PFSK-1 (cell line): Measurements from ENCODE around the gene SNX9.

Experiments
- POLR2AphosphoS5 ChIP-seq: IDR thresholded peaks from 2 replicates; pipeline ENCODE4 v1.6.1; 2012; ENCODE audit warnings: low read depth, mild to moderate bottlenecking, control low read depth, low read length, moderate library complexity
- REST ChIP-seq, 2 experiments: IDR thresholded peaks; 2 replicates each; pipeline versions ENCODE4 v1.6.1 to v1.8.0; 2011 to 2012; ENCODE audit warnings: low read depth in 2 of 2, low read length in 2 of 2, control low read depth in 1 of 2, inconsistent platforms in 1 of 2, mild to moderate bottlenecking in 1 of 2, moderate library complexity in 1 of 2; ENCODE audit not compliant: insufficient read depth in 1 of 2
- SIN3A ChIP-seq: IDR thresholded peaks from 2 replicates; pipeline ENCODE4 v1.6.1; 2012; ENCODE audit warnings: mild to moderate bottlenecking, low read length, moderate library complexity, borderline replicate concordance; ENCODE audit not compliant: insufficient read depth
- TAF1 ChIP-seq: IDR thresholded peaks from 2 replicates; pipeline ENCODE4 v1.6.1; 2012; ENCODE audit warnings: low read length, control low read depth, borderline replicate concordance; ENCODE audit not compliant: insufficient read depth

DNA sequence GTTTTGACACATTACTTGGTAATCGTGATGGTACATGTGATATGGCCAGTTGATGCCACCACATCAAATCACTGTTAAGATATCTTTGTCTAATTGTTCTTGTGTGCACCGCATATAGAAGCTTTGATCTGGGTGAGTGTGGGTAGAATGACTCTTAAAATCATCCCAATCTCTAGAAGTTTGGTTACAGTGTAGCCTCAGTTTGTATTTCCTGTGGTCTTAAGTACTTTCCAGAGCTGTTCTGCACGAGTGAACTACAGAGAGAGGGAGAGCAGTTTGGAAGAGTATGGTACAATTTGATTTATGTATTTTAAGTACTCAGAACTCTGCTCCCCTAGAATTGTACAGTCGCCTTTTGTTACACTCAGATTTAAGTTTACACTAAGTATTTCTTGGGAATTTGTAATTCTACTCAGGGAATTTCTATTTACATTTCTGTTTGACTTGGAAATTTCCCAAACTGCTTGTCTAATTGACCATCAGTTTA, 37.5 kb downstream of the SNX9 start:
- no peak for TF ChIP-seq TAF1
- TF ChIP-seq POLR2AphosphoS5 = no peak
- no peak for TF ChIP-seq REST (IDR thresholded peaks at IDR 0.05; ENCODE audit: insufficient read depth in 1 of 2, low read depth in 2 of 2, low read length in 2 of 2)
- TF ChIP-seq SIN3A = no peak
